PFSK-1 (cell line): ENCODE measurements around the gene RHPN2.

Experiments
- POLR2AphosphoS5 ChIP-seq: IDR thresholded peaks from 2 replicates; pipeline ENCODE4 v1.6.1; 2012; ENCODE audit warnings: low read depth, mild to moderate bottlenecking, control low read depth, low read length, moderate library complexity
- REST ChIP-seq, 2 experiments: IDR thresholded peaks; 2 replicates each; pipeline versions ENCODE4 v1.6.1 to v1.8.0; 2011 to 2012; ENCODE audit warnings: low read depth in 2 of 2, low read length in 2 of 2, control low read depth in 1 of 2, inconsistent platforms in 1 of 2, mild to moderate bottlenecking in 1 of 2, moderate library complexity in 1 of 2; ENCODE audit not compliant: insufficient read depth in 1 of 2
- TAF1 ChIP-seq: IDR thresholded peaks from 2 replicates; pipeline ENCODE4 v1.6.1; 2012; ENCODE audit warnings: low read length, control low read depth, borderline replicate concordance; ENCODE audit not compliant: insufficient read depth

GRCh38 chr19:33108161-33108560 is 43.5 kb upstream of the RHPN2 start:
- TF ChIP-seq TAF1 (no peak), POLR2AphosphoS5 (no peak), REST (IDR thresholded peaks at IDR 0.05; ENCODE audit: insufficient read depth in 1 of 2, low read depth in 2 of 2, low read length in 2 of 2) (no peak)
